ENCODE measurements around the gene SLC43A2. TPM values are rescaled to one million over a fixed set of nuclear protein-coding genes. Genes with fewer than 3 reads are reported as not detected.

The SLC43A2 gene
- total and polyA plus RNA-seq, 10 of the 15 experiments (the other 5 are each of a cell fraction or from before 2014, with no cell fraction given), result 0.03 to 14.0 (median 5.3) TPM

DNA sequence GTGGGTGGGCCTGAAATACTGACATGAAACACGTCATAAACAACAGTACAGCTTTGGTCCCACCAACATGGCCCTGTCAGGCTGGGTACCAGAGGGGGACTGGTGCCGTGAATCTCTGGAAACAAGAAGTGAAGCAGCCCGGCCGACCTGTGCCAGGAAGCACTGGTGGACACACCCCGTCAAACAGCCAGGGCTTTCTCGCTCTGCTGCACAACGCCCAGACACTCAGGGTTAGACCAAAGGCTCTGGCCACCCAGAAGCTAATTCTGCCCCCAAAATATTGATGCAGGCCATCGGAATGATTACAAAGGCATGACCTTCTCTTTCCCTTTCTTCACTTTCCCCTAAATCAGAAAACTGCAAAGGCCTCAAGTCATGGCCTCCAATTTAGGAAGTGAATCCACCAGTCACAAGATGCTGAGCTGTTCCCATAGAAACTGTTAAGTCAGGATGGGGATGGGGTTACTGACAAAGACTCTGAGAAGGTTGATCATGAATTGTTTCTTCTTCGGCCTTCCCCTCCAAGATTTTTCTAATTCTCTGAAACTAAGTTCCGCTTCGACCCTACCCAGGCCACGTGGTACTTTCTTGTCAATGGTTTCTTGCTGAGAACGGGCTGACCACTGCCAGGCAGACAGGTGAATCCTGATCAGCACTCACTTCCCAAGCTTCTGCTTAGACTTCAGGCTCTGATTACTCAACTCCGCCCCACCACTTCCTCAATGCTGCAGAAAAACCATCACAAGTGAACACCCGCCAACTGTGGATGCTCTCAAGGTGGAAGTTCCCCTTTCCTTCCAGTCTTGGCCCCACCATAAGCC is 72.8 kb downstream of the SLC43A2 start:
- Histone ChIP-seq H3K36me3 (ENCODE audit: control insufficient read depth in 2 of 2, insufficient read depth in 2 of 2, low read length in 1 of 2) (peaks cover 8 to 11% of the 10 kb centered on the region in 2 experiments; a peak in 3 of 4 replicates), H3K27me3 (replicated peaks in 1 of 2; ENCODE audit: control insufficient read depth in 2 of 2, insufficient read depth in 2 of 2, low read length in 1 of 2) (no peaks in the 10 kb centered on the region), H3K4me2 (ENCODE audit: control insufficient read depth, insufficient read depth) (peak overlapping the region; percentile 85), H3K27ac (ENCODE audit: control insufficient read depth, insufficient read depth) (peak overlapping the region; percentile 69), H3K9ac (ENCODE audit: control insufficient read depth, insufficient read depth, low read length) (peak overlapping the region; percentile 35; the same call in 1 of the 2 replicates), H3K4me1 (ENCODE audit: control insufficient read depth, insufficient read depth, low read length) (peaks cover 40% of the 10 kb centered on the region), H3K9me3 (replicated peaks; ENCODE audit: control insufficient read depth, insufficient read depth, low read length) (no peaks in the 10 kb centered on the region), H2AFZ (ENCODE audit: control insufficient read depth, low read depth, low read length) (peak overlapping the region; percentile 46), H3K79me2 (ENCODE audit: control insufficient read depth, insufficient read depth, low read length) (peaks cover 42% of the 10 kb centered on the region), H3K4me3 (no peak overlapping the region), H4K20me1 (ENCODE audit: control insufficient read depth, insufficient read depth) (peaks cover 6% of the 10 kb centered on the region; the same call in 1 of the 2 replicates)
- ChIA-PET RAD21 (ENCODE audit: unreplicated experiment) (interaction anchor here (0.8 to 2.1 kb wide), 5 partner anchors 18 to 191 kb away, joined by 3 to 6 read pairs (median 4); partner anchors contain the start of genes INPP5K and RILP), SMC1A (ENCODE audit: uncharacterized antibody, unreplicated experiment) (interaction anchor here (0.9 to 1.5 kb wide), 6 partner anchors 23 to 187 kb away, joined by 3 to 4 read pairs (median 3); no protein-coding TSS in a partner anchor), POLR2A (interaction anchor here (0.6 kb wide), 1 partner anchor 227 kb away, joined by 3 read pairs; no protein-coding TSS in a partner anchor), CTCF (interaction anchor here (0.9 to 4.1 kb wide), 5 partner anchors 18 to 190 kb away, joined by 3 to 17 read pairs (median 7); no protein-coding TSS in a partner anchor)
- in situ Hi-C loops (cut with MboI), result no loop called here
- WGBS (ENCODE audit: insufficient coverage, insufficient replicate concordance, low lambda C conversion rate, missing lambda C conversion rate), result 1% methylated on average over 15 of the region's 15 CpGs
- peak; percentile 43 for DNase-seq (ENCODE audit: low read depth, low spot score)
- peak; percentile 62 for FAIRE-seq
- intact Hi-C loops (cut with micrococcal nuclease; ENCODE audit: unreplicated experiment), result no loop called here
- peak; percentile 81 for ATAC-seq
- BruUV-seq (replicated peaks), result no TSS peak
- TF ChIP-seq NFIC (IDR thresholded peaks at IDR 0.05; ENCODE audit: low read depth, low read length) (0 out of 2 replicates have a peak, but pooled peaks have one; percentile 20), NFYB (IDR thresholded peaks at IDR 0.05; ENCODE audit: insufficient read depth, low read depth, low read length) (no peak), EED (IDR thresholded peaks at IDR 0.05; ENCODE audit: low read depth) (peak; percentile 67), RB1 (IDR thresholded peaks at IDR 0.05; ENCODE audit: borderline replicate concordance) (no peak), POU2F2 (IDR thresholded peaks at IDR 0.05; ENCODE audit: borderline replicate concordance, low read depth, low read length) (no peak), SIX5 (IDR thresholded peaks at IDR 0.05; ENCODE audit: low read depth, low read length, severe bottlenecking) (no peak), USF2 (IDR thresholded peaks at IDR 0.05; ENCODE audit: borderline replicate concordance, low read depth, low read length) (no peak; the same call in 1 of the 2 replicates), KLF5 (IDR thresholded peaks at IDR 0.05; ENCODE audit: partially characterized antibody) (no peak), PAX5 (IDR thresholded peaks at IDR 0.05; ENCODE audit: borderline replicate concordance, low read depth, low read length) (peak; percentile 88), SMAD5 (IDR thresholded peaks at IDR 0.05; ENCODE audit: low read depth) (no peak), SPI1 (IDR thresholded peaks at IDR 0.05; ENCODE audit: borderline replicate concordance, insufficient read depth, low read depth, low read length) (peak; percentile 83), SMARCA5 (IDR thresholded peaks at IDR 0.05) (no peak), RAD51 (IDR thresholded peaks at IDR 0.05) (peak; percentile 59), TBL1XR1 (IDR thresholded peaks at IDR 0.05; ENCODE audit: low read depth, low read length) (no peak), ESRRA (IDR thresholded peaks at IDR 0.05; ENCODE audit: low read length) (no peak), USF1 (IDR thresholded peaks at IDR 0.05; ENCODE audit: borderline replicate concordance, extremely low read length, insufficient read depth, low read depth, low read length) (peak; percentile 28), TAF1 (IDR thresholded peaks at IDR 0.05; ENCODE audit: borderline replicate concordance, low read depth, low read length) (peak; percentile 54; the same call in 1 of the 2 replicates), RELA (IDR thresholded peaks at IDR 0.05; ENCODE audit: borderline replicate concordance, partially characterized antibody) (no peak), RUNX3 (IDR thresholded peaks at IDR 0.05; ENCODE audit: low read length) (peak; percentile 53), IRF4 (IDR thresholded peaks at IDR 0.05; ENCODE audit: low read depth, low read length) (0 out of 2 replicates have a peak, but pooled peaks have one; percentile 36), ZNF217 (IDR thresholded peaks at IDR 0.05) (no peak), NFYA (IDR thresholded peaks at IDR 0.05; ENCODE audit: borderline replicate concordance, low read depth, low read length) (no peak), CREM (IDR thresholded peaks at IDR 0.05; ENCODE audit: low read depth) (no peak), JUND (IDR thresholded peaks at IDR 0.05; ENCODE audit: low read depth, low read length) (no peak)

Measured in GM12878 (cell line).